ENCODE measurements around the gene PI4KA.
"Not testable (repeated sequence)": the region's sequence is repeated elsewhere in the genome, so short reads cannot be mapped to it uniquely, and the experiment has no call there.

The PI4KA gene

DNA sequence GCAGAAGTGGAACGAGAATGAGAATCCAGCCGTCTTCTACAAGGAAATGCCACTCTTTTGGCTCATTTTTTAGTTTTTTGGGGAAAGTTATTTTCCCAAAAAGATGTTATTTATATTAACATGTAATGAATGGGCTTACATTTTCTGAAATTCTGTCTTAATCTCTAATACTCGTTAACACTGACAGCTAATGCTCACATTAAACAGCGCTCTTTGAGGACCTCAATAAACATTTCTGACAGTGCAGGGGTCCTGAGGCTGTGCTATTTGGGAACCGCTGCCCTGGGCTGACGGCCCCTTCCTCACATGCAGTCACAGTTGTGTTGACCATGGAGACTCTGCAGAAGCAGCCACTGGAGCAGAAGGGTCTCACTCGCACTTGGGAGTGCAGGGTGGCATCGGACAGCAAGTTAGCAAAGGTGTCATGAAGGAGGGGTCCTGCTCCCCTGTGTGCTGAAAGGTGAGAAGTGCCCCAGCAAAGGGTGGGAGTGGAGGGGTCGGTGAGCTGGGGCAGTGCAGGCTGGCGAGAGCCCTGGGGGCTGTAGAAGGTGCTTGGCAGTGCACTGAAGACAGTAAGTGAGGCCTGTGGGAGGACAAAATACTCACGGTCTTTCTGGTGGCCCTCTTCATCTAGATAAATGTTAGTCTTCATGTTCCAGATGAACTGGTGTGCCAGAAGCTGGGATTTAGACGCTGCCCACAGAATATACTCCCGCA lies 137.8 kb downstream of the PI4KA start:
- DNase-seq, result no peak

DNA sequence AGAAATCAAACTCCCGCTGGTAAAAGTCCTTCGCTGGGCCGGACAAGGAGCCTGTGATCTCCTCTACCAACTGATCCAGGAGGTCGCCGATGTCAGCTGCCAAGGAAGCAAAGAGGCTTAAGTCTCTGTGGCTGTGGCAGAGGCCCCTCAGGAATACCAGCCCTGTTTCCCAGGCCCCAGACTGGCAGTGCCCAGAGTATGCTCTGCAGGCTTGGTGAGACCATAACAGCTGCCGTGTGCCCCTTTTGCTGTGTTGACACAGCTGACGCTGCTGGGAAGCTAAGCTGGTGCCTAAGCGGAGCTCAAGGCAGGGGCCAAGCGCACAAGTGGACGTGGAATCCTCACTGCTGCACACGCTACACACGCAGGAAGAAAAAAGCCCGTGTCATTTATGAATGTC lies 139.9 kb downstream of the PI4KA start:
- DNase-seq, result not testable (repeated sequence)

DNA sequence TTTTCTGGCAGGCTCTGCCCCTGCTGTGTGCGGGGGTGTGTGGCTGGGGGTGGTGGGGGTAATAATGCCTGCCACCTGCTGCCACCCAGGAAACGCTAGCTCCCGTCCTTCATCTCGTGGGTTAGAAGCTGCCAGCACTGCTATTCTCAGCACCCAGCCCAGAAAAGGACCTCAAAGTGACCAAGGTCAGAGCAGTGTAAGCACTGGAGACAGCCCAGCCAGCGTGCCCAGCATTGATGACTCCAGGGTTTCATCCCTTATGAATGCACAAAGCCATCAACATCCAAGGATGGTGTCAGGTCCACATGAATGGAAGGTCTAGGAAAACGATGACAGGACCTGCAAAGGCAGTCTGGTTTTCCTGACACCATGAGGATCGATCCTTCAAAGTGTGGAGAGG lies 140.6 kb downstream of the PI4KA start:
- not testable (repeated sequence) for DNase-seq

DNA sequence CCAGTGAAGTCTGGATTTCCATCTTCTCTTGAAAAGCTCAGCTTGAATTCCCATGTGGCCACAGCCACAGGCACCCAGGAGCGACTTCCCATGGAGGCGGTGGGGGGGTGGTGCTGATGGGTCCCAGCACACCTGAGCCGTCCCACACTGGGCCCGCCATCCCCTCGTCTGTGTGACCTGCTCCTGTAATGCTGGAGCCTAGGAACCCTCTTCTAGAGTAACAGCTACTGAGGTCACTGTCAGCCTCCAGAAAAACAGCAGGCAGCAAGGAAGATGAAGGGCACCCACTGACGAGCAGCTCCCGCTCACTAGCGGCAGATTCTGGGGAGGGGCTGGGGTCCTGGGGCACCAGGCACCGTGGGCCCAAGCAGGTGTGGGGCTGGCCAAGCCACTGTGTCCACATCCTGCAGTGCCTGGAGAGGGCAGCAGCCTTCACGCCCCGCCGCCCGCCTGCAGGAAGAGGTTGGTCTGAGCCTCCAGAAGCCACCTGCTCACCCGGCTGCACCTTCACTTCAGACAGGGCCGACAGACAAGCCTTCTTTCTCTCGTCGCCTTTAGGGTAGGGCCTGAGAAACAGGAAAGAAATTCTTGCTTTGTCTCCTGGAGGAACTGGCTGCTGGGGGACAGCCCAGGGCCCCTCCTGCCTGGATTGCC lies 141.3 kb downstream of the PI4KA start:
- DNase-seq, result not testable (repeated sequence)

DNA sequence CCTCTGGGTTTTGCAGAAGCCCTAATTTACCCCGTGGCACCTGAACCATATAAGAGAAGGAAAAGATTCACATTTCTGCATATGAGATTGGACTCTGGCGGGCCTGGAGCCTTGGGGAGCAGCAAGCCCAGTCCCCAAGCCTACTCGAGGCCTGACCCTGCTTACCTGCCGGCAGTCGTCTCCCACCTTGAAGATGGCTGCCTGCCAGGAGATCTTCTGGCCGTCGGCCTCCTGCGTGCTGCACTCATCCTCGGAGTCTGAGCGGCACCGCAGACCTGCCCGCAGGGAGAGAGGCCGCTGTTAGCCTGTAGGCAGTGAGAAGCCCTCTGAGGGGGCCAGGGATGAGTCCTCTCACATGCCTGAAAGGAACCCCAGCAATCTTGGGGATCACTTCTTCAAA lies 145.5 kb downstream of the PI4KA start:
- not testable (repeated sequence) for DNase-seq

DNA sequence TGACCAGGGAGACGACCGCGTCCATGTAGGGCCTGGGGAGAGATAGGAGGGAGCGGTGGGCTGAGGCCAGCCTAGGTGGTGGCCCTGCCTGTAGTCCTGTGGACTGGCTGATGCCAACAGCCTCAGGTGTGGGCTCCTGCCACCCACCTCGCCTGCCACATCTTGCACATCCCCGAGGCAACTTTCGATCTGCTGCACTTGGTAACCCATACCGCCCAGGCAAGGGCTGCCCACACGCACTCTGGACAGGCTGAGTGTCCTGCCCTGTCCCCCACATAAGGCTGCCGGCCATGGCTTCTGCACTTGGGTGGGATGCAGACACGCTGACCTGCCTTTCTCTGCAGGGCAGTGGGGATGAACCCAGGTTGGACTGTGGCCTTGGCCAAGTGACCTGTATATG lies 148.6 kb downstream of the PI4KA start:
- DNase-seq, result not testable (repeated sequence)

DNA sequence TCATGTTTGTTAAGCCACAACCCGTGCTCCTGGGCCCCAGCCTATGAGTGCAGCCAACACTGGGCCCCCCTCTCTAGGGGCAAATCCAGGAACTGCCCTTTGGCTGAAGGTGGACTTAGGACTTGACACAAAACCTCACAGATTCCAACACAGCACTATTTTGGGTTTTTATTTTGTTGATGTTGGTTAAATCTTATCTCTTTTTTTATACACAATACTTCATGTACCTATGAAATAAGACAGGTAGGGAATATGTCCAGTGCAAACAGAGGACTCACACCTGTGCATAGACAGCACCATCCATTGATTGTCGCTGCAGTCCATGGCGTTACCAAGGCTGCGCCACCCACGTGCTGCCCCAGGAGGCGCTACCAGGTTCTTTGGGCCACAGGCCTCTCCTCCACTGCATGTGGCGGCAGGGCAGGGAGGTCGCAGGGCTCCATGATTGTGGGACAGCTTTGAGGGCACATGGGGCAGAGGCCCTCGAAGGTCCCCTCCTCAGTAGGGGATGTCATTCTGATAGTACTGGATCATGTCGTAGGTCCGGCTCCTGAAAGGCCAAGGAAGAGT lies 151.0 kb downstream of the PI4KA start:
- DNase-seq, result not testable (repeated sequence)

DNA sequence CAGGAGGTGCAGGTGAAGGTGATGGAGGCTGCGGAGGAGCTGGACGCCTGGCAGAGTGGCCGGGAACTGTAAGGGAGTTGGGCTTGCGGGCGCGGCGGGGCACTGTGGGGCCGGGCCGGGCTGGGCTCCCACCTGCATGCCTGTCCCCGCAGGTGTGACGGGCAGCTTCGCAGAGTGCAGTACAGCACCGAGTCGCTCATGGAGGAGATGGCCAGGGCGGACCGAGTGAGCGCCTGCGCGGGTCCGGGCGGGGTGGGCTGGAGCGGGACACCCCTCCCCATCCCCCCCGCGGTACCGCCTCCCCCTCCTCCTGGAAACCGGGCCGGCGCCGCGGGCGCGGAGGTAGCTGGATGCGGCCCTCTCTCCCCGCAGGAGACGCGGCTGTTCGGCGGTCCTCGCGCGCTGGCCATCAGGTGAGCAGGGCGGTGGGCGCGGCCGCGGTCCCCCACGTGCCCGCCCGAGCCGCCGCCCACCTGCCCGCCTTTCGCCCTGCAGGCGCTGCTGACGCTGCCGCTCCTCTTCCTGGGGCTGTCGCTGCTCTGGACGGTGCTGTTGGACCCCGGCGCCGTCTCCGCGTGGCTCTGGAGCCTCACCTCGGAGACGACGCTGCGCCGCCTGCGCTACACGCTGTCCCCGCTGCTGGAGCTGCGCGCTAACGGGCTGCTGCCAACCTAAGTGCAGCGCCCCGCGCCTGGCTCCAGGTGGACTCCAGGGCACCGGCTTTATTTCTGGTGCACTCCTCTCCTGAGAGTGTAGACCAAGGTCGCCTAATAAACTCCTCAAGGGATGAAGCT lies 154.6 kb downstream of the PI4KA start:
- DNase-seq, result peak; percentile 57

DNA sequence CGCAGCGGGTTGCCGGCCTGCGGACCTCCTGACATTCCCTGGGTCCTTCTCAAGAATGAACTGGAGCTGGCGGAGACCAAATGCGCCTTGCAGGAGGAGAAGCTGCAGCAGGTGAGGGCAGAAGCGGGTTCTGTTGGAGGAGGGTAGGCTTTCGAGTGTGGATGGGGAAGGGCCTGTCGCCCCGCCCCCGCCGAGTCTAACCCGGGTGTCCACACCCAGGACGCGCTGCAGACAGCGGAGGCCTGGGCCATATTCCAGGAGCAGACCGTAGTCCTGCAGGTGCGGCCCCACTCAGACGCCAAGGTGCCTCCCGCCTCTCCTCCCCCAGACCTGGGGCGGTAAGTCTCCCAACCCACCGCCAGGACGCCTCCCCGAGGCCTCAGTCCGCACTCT lies 155.2 kb downstream of the PI4KA start:
- not testable (repeated sequence) for DNase-seq

DNA sequence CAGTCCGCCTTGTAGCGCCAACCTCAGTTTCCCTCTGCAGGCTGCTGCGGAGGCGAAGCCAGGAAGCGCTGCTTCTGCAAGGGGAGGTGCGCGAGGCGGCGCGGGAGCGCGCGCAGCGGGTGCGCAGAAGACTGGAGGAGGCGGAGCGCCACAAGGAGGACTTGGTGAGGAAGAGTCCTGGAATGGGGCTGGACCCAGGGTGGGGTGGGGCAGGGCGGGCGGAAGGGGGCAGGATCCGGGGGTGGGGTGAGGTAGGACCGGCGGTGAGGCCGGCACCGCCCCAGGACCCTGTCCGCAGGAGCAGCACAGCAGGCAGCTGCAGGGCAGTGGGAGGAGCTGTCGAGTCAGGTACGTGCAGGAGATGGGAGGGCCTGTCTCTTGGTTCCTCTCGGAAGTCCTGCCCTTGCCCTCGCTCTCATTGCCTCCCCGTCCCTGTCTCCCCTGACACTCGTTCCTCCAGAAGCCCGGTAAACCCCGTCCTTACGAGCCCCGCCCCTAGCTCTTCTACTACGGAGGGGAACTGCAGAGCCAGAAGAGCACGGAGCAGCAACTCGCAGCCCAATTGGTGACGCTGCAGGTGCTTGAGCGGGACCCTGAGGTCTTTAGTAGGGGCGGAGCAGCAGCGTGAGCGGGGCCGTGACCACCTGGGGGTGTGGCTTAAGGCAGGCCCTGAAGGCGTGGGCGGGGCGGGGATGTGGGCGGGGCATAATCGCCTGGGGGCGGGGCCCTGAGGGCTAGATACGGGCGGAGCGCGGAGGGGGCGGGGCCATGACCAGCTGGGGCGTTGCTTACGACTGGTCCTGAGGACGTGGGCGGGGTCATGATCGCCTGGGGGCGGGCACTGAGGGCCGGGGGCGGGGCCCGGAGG lies 155.8 kb downstream of the PI4KA start:
- peak; percentile 93 for DNase-seq

DNA sequence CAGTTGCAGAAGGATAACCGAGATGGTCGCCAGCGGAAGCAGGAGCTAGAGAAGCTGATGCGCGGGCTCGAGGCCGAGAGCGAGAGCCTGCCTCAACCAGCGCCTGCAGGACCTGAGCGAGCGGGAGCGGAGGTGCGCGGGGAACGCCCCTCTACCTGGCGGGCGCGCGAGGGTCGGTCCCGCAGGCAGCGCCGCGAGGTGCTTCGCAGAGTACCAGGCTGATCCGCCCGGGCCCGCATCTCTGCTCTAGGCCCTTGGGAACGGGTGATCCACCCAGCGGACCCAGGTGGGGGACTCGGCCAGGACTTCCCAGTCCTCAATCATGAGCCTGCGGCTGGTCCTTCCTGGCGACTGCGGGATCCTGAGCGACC lies 156.5 kb downstream of the PI4KA start:
- DNase-seq, result not testable (repeated sequence)

DNA sequence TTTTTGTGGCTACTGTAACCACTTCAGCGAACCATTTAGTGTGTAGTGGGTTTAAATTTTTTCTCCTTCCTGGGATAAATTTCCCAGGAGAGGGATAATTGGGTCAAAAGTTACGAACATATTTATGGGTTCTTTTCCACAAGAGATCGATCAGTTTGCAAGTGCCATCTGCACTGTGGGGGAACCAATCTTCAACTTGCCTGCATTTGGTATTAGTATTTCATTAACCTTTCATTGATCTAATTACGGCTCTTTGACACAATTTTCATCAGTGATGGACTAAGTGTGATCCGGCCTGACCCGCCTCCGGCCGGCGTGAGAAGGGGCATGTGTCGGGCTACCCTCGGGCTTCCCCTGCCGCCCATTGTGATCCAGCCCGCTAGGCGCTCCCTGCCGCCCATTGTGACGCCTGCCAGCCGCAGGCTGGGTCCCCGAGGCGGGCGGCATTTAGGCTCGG lies 156.9 kb downstream of the PI4KA start:
- not testable (repeated sequence) for DNase-seq

DNA sequence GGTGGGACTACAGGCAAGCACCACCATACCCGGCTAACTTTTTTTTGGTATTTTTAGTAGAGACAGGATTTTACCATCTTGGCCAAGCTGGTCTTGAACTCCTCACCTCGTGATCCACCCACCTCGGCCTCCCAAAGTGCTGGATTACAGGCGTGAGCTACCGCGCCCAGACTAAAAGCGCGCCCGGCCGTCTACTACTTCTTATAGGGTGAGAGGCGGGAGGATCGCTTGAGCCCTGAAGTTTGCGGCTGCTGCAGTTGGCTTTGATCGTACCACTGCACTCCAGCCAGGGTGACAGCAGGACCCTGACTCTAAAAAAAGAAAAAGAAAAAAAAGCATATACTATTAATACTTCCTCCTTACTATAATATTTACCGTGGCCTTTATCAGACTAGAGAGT lies 158.3 kb downstream of the PI4KA start:
- DNase-seq, result not testable (repeated sequence)

DNA sequence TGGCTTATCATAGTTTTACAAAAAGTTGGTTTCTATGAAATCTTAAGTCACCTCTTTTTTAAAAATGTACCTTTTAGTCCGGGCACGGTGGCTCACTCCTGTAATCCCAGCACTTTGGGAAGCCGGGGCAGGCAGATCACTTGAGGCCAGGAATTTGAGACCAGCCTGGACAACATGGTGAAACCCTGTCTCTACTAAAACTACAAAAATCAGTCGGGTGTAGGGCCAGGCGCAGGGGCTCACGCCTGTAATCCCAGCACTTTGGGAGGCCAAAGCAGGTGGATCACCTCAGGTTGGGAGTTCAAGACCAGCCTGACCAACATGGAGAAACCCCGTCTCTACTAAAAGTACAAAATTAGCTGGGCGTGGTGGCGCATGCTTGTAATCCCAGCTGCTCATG lies 158.8 kb downstream of the PI4KA start:
- DNase-seq, result not testable (repeated sequence)

DNA sequence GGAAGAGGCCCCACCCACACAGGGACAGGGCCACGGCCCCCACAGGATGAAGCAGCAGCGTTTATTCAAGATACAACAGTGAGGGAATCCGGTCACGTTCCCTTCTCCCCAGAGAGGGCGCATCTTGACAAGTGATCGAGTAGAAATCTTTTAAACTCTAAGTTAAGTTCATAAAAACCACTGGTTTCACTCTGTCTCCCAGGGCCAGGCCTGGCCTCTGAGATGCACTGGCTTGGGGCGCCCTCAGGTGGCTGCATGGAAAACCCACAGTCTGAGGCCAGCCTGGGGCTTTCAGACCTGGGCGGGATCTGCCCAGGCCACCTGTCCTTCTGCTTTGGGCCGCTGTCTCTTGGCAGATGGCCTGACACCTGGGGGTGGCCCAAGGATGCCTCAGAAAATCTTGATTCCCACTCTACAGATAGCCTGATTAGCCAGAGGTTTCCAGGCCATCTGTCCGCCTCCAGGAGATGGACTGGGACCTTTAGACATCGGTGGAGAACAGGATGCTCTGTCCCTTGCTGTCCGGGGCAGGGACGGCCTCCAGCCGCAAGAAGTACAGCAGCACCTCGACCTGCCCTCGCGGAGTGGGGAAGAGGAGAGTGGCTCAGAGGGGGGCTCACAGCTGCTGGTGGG lies 161.0 kb downstream of the PI4KA start:
- peak; percentile 58 for DNase-seq

DNA sequence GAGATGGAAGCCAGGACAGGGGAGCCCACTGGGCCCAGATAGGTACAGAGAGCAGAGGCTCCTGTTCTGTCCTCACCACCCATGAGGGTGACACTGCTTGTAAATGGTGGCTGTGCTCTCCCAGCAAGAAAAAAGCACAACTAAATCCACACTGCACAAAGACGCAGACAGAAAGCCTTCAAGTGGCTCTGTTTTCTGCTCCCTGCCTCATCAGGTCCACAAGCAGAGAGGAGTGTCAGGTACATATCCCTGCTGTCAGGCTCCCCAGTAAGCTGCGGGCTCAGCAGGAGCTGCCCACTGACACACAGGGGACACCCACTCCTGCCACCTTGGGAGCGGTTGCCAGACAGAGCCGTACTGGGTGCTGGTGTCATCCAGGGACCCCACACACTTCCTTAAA lies 162.6 kb downstream of the PI4KA start:
- not testable (repeated sequence) for DNase-seq

DNA sequence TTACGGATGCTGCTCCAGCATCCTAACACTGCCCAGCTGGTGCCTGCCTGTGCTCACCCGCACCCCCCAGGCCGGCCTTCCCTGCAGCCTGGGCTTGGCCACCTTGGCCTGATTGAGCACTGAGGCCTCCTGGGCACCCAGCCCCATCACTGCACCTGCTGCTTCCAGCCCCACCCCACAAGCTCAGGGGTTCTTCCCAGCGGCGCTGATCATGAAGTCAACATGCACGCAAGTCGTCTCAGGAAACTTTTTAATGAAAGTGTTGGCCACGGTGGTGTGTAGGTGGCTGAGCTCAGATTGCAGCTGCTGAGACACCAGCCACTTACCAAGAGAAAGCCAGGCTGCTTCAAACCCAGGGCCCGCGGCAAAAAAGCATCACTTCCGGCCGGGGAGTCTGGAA lies 163.4 kb downstream of the PI4KA start:
- not testable (repeated sequence) for DNase-seq

DNA sequence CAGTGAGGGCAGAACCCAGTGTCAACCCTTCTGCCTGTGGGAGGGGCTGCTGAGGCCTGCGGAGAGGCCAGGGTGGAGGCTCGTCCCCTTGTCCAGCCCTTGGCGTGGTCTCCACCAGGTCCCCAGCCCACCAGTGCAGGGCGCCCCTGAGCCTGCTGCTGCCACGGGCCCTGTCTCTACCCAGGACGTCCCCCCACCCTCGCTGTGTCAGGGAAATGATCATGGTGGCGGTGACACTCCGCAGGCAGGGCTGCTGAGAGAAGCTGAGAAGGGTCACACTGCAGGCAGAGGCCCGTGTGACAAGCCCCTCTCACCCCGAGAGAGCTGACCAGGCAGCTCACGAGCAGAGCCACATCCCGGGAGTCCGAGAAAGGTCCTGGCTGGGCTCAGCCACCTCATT lies 164.4 kb downstream of the PI4KA start:
- not testable (repeated sequence) for DNase-seq

DNA sequence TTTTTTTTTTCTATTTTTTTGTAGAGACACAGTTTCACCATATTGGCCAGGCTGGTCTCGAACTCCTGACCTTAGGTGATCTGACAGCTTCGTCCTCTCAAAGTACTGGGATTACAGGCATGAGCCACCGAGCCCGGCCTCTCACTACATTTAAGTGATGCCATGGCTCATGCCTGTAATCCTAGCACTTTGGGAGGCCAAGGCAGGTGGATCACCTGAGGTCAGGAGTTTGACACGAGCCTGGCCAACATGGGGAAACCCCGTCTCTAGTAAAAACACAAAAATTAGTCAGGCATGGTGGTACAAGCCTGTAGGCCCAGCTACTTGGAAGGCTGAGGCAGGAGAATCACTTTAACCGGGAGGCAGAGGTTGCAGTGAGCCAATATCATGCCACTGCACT lies 165.7 kb downstream of the PI4KA start:
- not testable (repeated sequence) for DNase-seq

DNA sequence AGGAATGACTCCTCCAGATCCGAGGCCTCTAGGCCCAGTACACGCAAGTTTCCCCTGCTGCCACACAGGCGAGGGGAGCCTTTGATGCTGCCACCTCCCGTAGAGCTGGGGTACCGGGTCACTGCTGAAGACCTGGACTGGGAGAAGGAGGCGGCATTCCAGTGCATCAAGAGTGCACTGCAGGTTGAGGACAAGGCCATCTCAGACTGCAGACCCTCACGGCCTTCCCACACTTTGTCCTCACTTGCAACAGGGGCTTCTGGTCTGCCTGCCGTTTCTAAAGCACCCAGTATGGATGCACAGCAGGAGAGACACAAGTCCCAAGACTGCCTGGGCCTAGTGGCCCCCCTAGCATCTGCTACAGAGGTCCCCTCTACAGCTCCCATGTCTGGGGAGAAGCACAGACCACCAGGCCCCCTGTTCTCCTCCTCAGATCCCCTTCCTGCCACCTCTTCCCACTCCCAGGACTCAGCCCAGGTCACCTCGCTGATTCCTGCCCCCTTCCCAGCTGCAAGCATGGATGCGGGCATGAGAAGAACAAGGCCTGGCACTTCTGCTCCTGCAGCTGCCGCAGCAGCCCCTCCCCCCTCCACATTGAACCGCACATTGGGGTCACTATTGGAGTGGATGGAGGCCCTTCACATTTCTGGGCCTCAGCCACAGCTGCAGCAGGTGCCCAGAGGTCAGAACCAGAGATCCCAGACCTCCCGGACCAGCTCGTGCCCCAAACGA lies 167.9 kb downstream of the PI4KA start:
- not testable (repeated sequence) for DNase-seq

Measured in NCI-H146 (cell line).